Karpas-422 (cell line): Measurements from ENCODE around the gene CD79B. TPM values are rescaled to one million over a fixed set of nuclear protein-coding genes. Genes with fewer than 3 reads are reported as not detected.
A peak's percentile ranks its signal among the peaks of the same experiment; 100 is the strongest.
"Not testable (repeated sequence)": the region's sequence is repeated elsewhere in the genome, so short reads cannot be mapped to it uniquely, and the experiment has no call there.

Experiments
- DNase-seq: peaks from one replicate; pipeline ENCODE4 v3.0.0-alpha.2; 2015
- H2AFZ ChIP-seq: fragments of 200-600 bp; sonication (generic); 2 replicates; pipeline ENCODE4 v1.6.1; 2014; ENCODE audit warnings: antibody characterized with exemption, low read length, mixed read lengths
- H3K27ac ChIP-seq: fragments of 200-600 bp; sonication (generic); 2 replicates; pipeline ENCODE4 v1.5.1; 2014; ENCODE audit warnings: mild to moderate bottlenecking, low read length, moderate library complexity
- H3K27me3 ChIP-seq: fragments of 200-600 bp; sonication (generic); 2 replicates; pipeline ENCODE4 v1.6.1; 2014; ENCODE audit warnings: low read length, mixed read lengths
- H3K36me3 ChIP-seq: fragments of 200-600 bp; sonication (generic); 2 replicates; pipeline ENCODE4 v1.6.1; 2014; ENCODE audit warnings: low read length, mixed read lengths; ENCODE audit not compliant: insufficient read depth
- H3K4me1 ChIP-seq: fragments of 200-600 bp; sonication (generic); 2 replicates; pipeline ENCODE4 v1.6.1; 2014; ENCODE audit warnings: mild to moderate bottlenecking, low read length, mixed read lengths
- H3K4me2 ChIP-seq: fragments of 200-600 bp; sonication (generic); 2 replicates; pipeline ENCODE4 v1.6.1; 2014; ENCODE audit warnings: low read length, low read depth, mild to moderate bottlenecking; ENCODE audit not compliant: poor library complexity, severe bottlenecking
- H3K4me3 ChIP-seq: fragments of 200-600 bp; sonication (generic); 2 replicates; pipeline ENCODE4 v1.5.1; 2014; ENCODE audit warnings: mild to moderate bottlenecking, antibody characterized with exemption, low read length, mixed read lengths
- H3K79me2 ChIP-seq: fragments of 200-600 bp; sonication (generic); 2 replicates; pipeline ENCODE4 v1.6.1; 2014; ENCODE audit warnings: mild to moderate bottlenecking, low read length, mixed read lengths
- H3K9ac ChIP-seq: fragments of 200-600 bp; sonication (generic); 2 replicates; pipeline ENCODE4 v1.6.0; 2014; ENCODE audit warnings: low read length
- H3K9me2 ChIP-seq: fragments of 200-600 bp; sonication (generic), shearing (Covaris generic); replicated peaks from 2 replicates; pipeline ENCODE4 v1.6.0; 2014; ENCODE audit warnings: mild to moderate bottlenecking, low read length, moderate library complexity; ENCODE audit not compliant: insufficient read depth
- H3K9me3 ChIP-seq: fragments of 300-700, 200-600 bp; sonication (generic); 2 replicates; pipeline ENCODE4 v1.6.1; 2014; ENCODE audit warnings: low read length, mixed read lengths
- H4K20me1 ChIP-seq: fragments of 200-600 bp; sonication (generic); 2 replicates; pipeline ENCODE4 v1.6.1; 2014; ENCODE audit warnings: mild to moderate bottlenecking, antibody characterized with exemption, low read length, low read depth; ENCODE audit not compliant: insufficient read depth
- total RNA-seq: library from RNA; depleted of rRNA; stranded (reverse); fragments of >200 nt; shearing (Covaris generic); gene quantifications from 2 replicates; pipeline ENCODE4 v1.2.3, GENCODE V29; 2014; ENCODE audit warnings: low replicate concordance

Gene CD79B
- total RNA-seq, 1 experiment from 2014 or later, result 545 TPM

DNA sequence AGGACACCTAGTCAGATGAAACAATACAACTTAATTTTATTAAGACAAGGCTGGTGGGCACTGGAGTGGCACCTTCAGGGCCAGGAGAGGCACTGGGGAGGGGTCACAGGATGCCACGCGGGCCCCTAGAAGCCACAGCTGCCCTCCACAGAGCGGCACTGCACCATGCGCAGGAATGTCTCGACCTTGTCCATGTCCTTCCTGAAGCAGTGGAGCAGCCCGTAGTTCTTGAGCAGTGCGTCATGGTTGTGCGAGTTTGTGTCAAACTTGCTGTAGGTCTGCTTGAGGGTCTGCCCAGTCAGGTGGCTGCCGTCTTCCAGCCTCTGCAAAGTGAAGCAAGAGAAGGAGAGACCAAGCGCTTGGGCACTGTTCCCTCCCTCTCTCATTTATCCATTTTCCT lies 22.5 kb downstream of the CD79B start:
- not testable (repeated sequence) for DNase-seq, H3K27me3 ChIP-seq, H4K20me1 ChIP-seq, H2AFZ ChIP-seq, H3K4me2 ChIP-seq, H3K79me2 ChIP-seq, H3K36me3 ChIP-seq, H3K9me3 ChIP-seq, H3K27ac ChIP-seq, H3K4me3 ChIP-seq, H3K4me1 ChIP-seq, H3K9ac ChIP-seq, H3K9me2 ChIP-seq

DNA sequence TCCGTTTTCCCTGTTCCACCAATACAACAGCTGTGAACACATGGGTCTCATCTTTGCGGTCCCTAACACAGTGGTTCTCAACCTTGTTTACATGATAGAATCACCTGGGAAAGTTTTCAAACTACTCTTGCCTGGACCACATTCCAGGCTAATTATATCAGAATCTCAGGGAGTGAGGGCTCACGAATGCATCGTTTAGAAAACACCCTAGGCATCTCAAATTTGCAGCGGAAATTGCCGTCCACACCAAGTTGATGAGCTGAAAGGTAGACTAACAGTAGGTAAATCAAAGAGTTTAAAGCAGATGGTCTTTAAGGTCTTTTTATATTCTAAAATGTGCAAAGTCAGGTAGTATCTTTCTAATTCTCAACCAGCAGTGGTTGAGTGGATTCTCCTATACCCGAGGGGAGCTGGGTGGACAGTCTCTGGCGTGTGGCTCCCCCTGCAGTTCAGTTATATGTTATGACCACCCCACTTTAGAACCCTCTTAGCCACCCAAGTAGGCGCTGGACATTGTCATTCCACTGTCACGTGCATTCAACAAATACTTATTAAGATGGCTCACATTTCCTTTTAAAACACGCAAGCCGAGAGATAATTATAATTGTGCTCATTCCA lies 24.9 kb downstream of the CD79B start:
- H3K36me3 ChIP-seq, H3K4me2 ChIP-seq, H3K27me3 ChIP-seq, H3K9ac ChIP-seq, H3K9me2 ChIP-seq, H3K4me3 ChIP-seq, H3K9me3 ChIP-seq, H3K79me2 ChIP-seq, H3K4me1 ChIP-seq, H2AFZ ChIP-seq, H3K27ac ChIP-seq, H4K20me1 ChIP-seq: not testable (repeated sequence)
- peak; percentile 57 for DNase-seq

GRCh38 chr17:63904796-63905195 lies 27.3 kb downstream of the CD79B start:
- DNase-seq, H3K9me2 ChIP-seq, H3K9ac ChIP-seq: not testable (repeated sequence)

GRCh38 chr17:63903787-63904201 lies 28.3 kb downstream of the CD79B start:
- not testable (repeated sequence) for H2AFZ ChIP-seq, H3K9me3 ChIP-seq, H3K79me2 ChIP-seq, H3K9ac ChIP-seq, H4K20me1 ChIP-seq, H3K4me3 ChIP-seq, H3K9me2 ChIP-seq, H3K36me3 ChIP-seq, H3K4me2 ChIP-seq, H3K4me1 ChIP-seq, H3K27ac ChIP-seq, DNase-seq, H3K27me3 ChIP-seq

More at GRCh38 chr17:63904796-63905195, 27.3 kb downstream of the CD79B start:
- not testable (repeated sequence) for H3K4me1 ChIP-seq, H4K20me1 ChIP-seq, H3K27me3 ChIP-seq, H3K9me3 ChIP-seq, H3K4me2 ChIP-seq, H3K4me3 ChIP-seq, H3K27ac ChIP-seq, H3K36me3 ChIP-seq, H2AFZ ChIP-seq, H3K79me2 ChIP-seq

- H3K79me2 ChIP-seq, H3K27me3 ChIP-seq, H3K4me3 ChIP-seq, H3K4me2 ChIP-seq, DNase-seq, H3K9me2 ChIP-seq, H4K20me1 ChIP-seq, H3K27ac ChIP-seq, H3K9ac ChIP-seq, H3K4me1 ChIP-seq, H3K9me3 ChIP-seq, H3K36me3 ChIP-seq, H2AFZ ChIP-seq: not testable (repeated sequence)
Measured at GRCh38 chr17:63901971-63902370, 30.2 kb downstream of the CD79B start.

GRCh38 chr17:63898899-63899798 lies 33.0 kb downstream of the CD79B start:
- not testable (repeated sequence) for H3K9me2 ChIP-seq, H3K27ac ChIP-seq, H3K79me2 ChIP-seq, H3K27me3 ChIP-seq, H4K20me1 ChIP-seq, DNase-seq, H3K4me1 ChIP-seq, H3K9me3 ChIP-seq, H3K4me2 ChIP-seq, H3K36me3 ChIP-seq, H2AFZ ChIP-seq, H3K4me3 ChIP-seq, H3K9ac ChIP-seq

DNA sequence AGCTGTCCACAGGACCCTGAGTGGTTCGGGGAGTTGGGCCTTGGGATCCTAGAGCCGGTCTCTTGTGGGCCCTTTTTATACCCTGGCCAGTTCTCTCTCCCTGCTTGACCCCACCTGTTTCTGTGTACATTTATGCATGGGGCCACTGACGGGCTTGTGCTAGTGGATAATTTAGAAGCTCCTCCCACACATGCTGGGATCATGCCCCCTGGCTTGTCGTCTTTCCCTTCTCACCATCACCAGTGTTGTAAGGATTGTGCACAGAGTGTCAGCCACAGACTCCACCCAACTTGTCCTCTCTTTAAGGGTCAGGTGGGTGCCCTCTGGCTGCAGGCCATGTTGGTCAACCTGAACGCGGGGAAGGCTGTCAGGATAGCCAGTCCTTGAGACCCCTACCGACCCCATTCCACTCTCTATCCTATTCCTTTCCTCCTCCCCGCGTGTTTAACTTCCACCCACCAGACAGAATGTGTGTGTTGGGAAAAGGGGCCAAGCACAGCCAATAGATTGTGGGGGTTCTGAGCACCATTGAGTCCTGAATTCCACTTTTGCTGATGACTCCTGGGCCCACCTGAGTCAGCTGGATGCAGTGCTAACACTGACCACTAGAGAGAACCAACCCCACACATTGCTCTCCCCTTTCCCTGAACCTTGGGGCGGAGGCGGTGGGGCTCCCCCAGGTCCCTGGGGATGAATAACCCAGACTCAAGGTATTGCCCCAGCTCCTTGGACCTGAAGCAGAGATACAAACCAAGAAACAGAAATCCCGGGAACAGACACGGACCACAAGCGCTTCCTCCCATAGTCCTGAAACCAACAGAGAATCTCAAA lies 35.4 kb downstream of the CD79B start, which contains the start of gene CSH1:
Gene CSH1 (minus strand): TSS at position 51 of the 831 bp plus-strand sequence. CDS start 63 bp downstream, outside the sequence.
- not testable (repeated sequence) for H3K36me3 ChIP-seq, H3K27me3 ChIP-seq, H3K4me1 ChIP-seq, H3K9me2 ChIP-seq, H3K27ac ChIP-seq, H2AFZ ChIP-seq, H3K4me3 ChIP-seq, H3K9me3 ChIP-seq, H3K79me2 ChIP-seq, H3K4me2 ChIP-seq, DNase-seq, H4K20me1 ChIP-seq, H3K9ac ChIP-seq

DNA sequence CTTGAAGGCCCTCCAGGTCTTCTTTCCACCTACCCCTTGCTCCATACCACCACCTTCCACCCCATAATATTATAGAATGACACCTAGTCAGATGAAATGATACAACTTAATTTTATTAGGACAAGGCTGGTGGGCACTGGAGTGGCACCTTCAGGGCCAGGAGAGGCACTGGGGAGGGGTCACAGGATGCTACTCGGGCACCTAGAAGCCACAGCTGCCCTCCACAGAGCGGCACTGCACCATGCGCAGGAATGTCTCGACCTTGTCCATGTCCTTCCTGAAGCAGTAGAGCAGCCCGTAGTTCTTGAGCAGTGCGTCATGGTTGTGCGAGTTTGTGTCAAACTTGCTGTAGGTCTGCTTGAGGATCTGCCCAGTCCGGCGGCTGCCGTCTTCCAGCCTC lies 37.3 kb downstream of the CD79B start:
- H4K20me1 ChIP-seq, H3K79me2 ChIP-seq, H3K4me3 ChIP-seq, H3K27ac ChIP-seq, H3K36me3 ChIP-seq, H3K27me3 ChIP-seq, DNase-seq, H3K9ac ChIP-seq, H3K9me3 ChIP-seq, H2AFZ ChIP-seq, H3K4me1 ChIP-seq, H3K4me2 ChIP-seq, H3K9me2 ChIP-seq: not testable (repeated sequence)
